Adrenal gland (tissue), 12 donors: ENCODE measurements around the gene TNP1. TPM values are rescaled to one million over a fixed set of nuclear protein-coding genes. Genes with fewer than 3 reads are reported as not detected.

Experiments
- DNase-seq, 7 donors: peaks; one replicate each; pipeline ENCODE4 v3.0.0-alpha.2; 2019 to 2020
- H3K27ac ChIP-seq, 5 donors: fragments of 200-600 bp; sonication (generic) in 4 of 5; 1 replicate in 3 of 5; 2 replicates in 2 of 5; pipeline versions ENCODE4 v1.5.1 to v1.8.0; 2016 to 2020; ENCODE audit warnings: mild to moderate bottlenecking in 1 of 5
- H3K27me3 ChIP-seq: fragments of 200-600 bp; 2 replicates; pipeline ENCODE4 v1.8.0; 2021
- H3K36me3 ChIP-seq, 2 donors: fragments of 200-600 bp; replicated peaks in 1 of 2; 1 replicate in 1 of 2; 2 replicates in 1 of 2; pipeline versions ENCODE4 v1.5.1 to v1.8.0; 2018 to 2022
- H3K4me1 ChIP-seq, 2 donors: fragments of 200-600 bp; replicated peaks in 1 of 2; 1 replicate in 1 of 2; 2 replicates in 1 of 2; pipeline versions ENCODE4 v1.5.1 to v1.8.0; 2018 to 2021
- H3K4me3 ChIP-seq, 4 donors: fragments of 200-600 bp; sonication (generic) in 3 of 4; one replicate each; pipeline ENCODE4 v1.5.1; 2016 to 2018
- H3K9me3 ChIP-seq, 3 donors: fragments of 200-600 bp; sonication (generic) in 1 of 3; replicated peaks in 1 of 3; 1 replicate in 2 of 3; 2 replicates in 1 of 3; pipeline versions ENCODE4 v1.5.1 to v1.8.0; 2016 to 2021
- CTCF ChIP-seq, 6 experiments: fragments of 450-650 bp in 4 of 6; fragments of 200-600 bp in 2 of 6; sonication (generic) in 1 of 6; IDR thresholded peaks; 1 replicate in 5 of 6; 2 replicates in 1 of 6; pipeline versions ENCODE4 v1.5.1 to v1.8.0; 2016 to 2021; ENCODE audit warnings: antibody characterized with exemption in 6 of 6, mild to moderate bottlenecking in 2 of 6, moderate library complexity in 1 of 6
- POLR2A ChIP-seq, 2 donors: fragments of 450-650 bp; IDR thresholded peaks; one replicate each; pipeline ENCODE4 v1.6.1; 2017; ENCODE audit warnings: antibody characterized with exemption in 2 of 2, mild to moderate bottlenecking in 2 of 2, moderate library complexity in 1 of 2
- WGBS, 4 donors: extraction: QIAGEN DNeasy Blood & Tissue Kit in 2 of 4; methylation state at CpG; one replicate each; pipeline versions ENCODE4 v1.1.5 to v1.1.7; 2013 to 2017; 5-methylcytosine and 5-hydroxymethylcytosine counted together
- intact Hi-C, 2 donors: fragments of 100-400 bp; cut with DNase I; formaldehyde crosslinking; loops; one replicate each; pipeline versions ENCODE4 v1.14.1 to v1.15.0; 2022 to 2023
- polyA plus RNA-seq, 3 donors: library from polyadenylated mRNA; stranded (reverse); fragments of 200-250 nt in 2 of 3; fragments of 350-450 nt in 1 of 3; fragmentation: Illumina TruSeq in 1 of 3; extraction: RNeasy Lipid Tissue Mini Kit (QIAGEN cat#74804) in 1 of 3; gene quantifications; one replicate each; pipeline ENCODE4 v1.2.3, GENCODE V29; 2013 to 2014
- total RNA-seq, 9 donors: library from RNA; depleted of rRNA in 4 of 9; stranded (reverse); fragments of >200 nt in 4 of 9; fragments of 120-200 nt in 1 of 9; fragmentation: NEBNext Ultra II Directional in 1 of 9; extraction: Animal tissue kit (Norgen Biotek cat#: 25700) in 1 of 9; gene quantifications; one replicate each; pipeline versions ENCODE4 v1.1.0 to v1.2.4, GENCODE V29; 2013 to 2023
- donor health status: healthy with polysubstance abuse.
- donor health status: Bipolar disorder and iron deficiency.
- donor health status: DM: yes; HTN: yes; CAD: no.
- donor health status: DM: no; HTN: no; CAD: no.
- donor health status: DM: no; HTN: no; CAD: no.
- donor health status: DM: yes; HTN: yes; CAD: no.

TNP1 gene
- total and polyA plus RNA-seq, 12 donors = not detected

- intact Hi-C loops = no loop called here
- Histone ChIP-seq H3K27me3 (no peaks in the 10 kb centered on the region), H3K4me1 (peaks cover 0 to 7% of the 10 kb centered on the region in 2 donors), H3K4me3 (no peak overlapping the region), H3K36me3 (no peaks in the 10 kb centered on the region), H3K9me3 (no peaks in the 10 kb centered on the region), H3K27ac (no peak overlapping the region)
- DNase-seq = no peak
- 78 to 85% (median 83%) methylated on average over 6 of the region's 6 CpGs for WGBS, 4 donors
- TF ChIP-seq POLR2A (IDR thresholded peaks at IDR 0.05) (no peak), CTCF (IDR thresholded peaks at IDR 0.05) (no peak)
Observed at GRCh38 chr2:216827073-216827720, 32.7 kb downstream of the TNP1 start.

- 75 to 94% (median 87%) methylated on average over 1 of the region's 1 CpG for WGBS, 4 donors
- no peaks in the 10 kb centered on the region for H3K4me1 ChIP-seq
- no peak for DNase-seq
- H3K27ac ChIP-seq = no peak overlapping the region
- H3K9me3 ChIP-seq = no peaks in the 10 kb centered on the region
- TF ChIP-seq POLR2A (IDR thresholded peaks at IDR 0.05) (no peak), CTCF (IDR thresholded peaks at IDR 0.05) (no peak)
- intact Hi-C loops = no loop called here
- H3K36me3 ChIP-seq = no peaks in the 10 kb centered on the region
- no peaks in the 10 kb centered on the region for H3K27me3 ChIP-seq
- H3K4me3 ChIP-seq = no peak overlapping the region
Observed at GRCh38 chr2:216822470-216822869, 37.4 kb downstream of the TNP1 start.

- TF ChIP-seq CTCF (IDR thresholded peaks at IDR 0.05) = no peak
- no peak for TF ChIP-seq POLR2A (IDR thresholded peaks at IDR 0.05)
- intact Hi-C loops = no loop called here
- Histone ChIP-seq H3K27me3 (no peaks in the 10 kb centered on the region), H3K4me3 (no peak overlapping the region), H3K27ac (no peak overlapping the region), H3K4me1 (no peaks in the 10 kb centered on the region), H3K36me3 (no peaks in the 10 kb centered on the region), H3K9me3 (no peaks in the 10 kb centered on the region)
- WGBS, 4 donors = 91 to 100% (median 94%) methylated on average over 3 of the region's 3 CpGs
- no peak for DNase-seq
Observed at GRCh38 chr2:216820709-216821108, 39.2 kb downstream of the TNP1 start.

- H3K27ac ChIP-seq = no peak overlapping the region
- intact Hi-C loops = no loop called here
- H3K27me3 ChIP-seq = no peaks in the 10 kb centered on the region
- 84 to 91% (median 90%) methylated on average over 8 of the region's 8 CpGs for WGBS, 4 donors
- no peak for DNase-seq
- H3K9me3 ChIP-seq = no peaks in the 10 kb centered on the region
- no peak overlapping the region for H3K4me3 ChIP-seq
- TF ChIP-seq POLR2A (IDR thresholded peaks at IDR 0.05) = no peak
- no peak for TF ChIP-seq CTCF (IDR thresholded peaks at IDR 0.05)
- no peaks in the 10 kb centered on the region for H3K4me1 ChIP-seq
- H3K36me3 ChIP-seq = no peaks in the 10 kb centered on the region
Observed at GRCh38 chr2:216819766-216820165, 40.1 kb downstream of the TNP1 start.
